Measurements from ENCODE around the gene NRM. TPM values are rescaled to one million over a fixed set of nuclear protein-coding genes. Genes with fewer than 3 reads are reported as not detected.

The NRM gene
- total and polyA plus RNA-seq, 2 of the 13 experiments (the other 11 are each of a cell fraction or from before 2014, with no cell fraction given) = 12.5 to 16.0 TPM

- TF ChIP-seq HNRNPL (IDR thresholded peaks at IDR 0.05; ENCODE audit: low read depth, low read length) = 0 out of 2 replicates have a peak, but pooled peaks have one; percentile 47
- TF ChIP-seq SOX5 (CRISPR knock-in tag; IDR thresholded peaks at IDR 0.05; ENCODE audit: borderline replicate concordance) = peak; percentile 45; the same call in 1 of the 2 replicates
- peak; percentile 22; the same call in 1 of the 2 replicates for TF ChIP-seq ZNF614 (CRISPR knock-in tag; IDR thresholded peaks at IDR 0.05; ENCODE audit: borderline replicate concordance)
- TF ChIP-seq ZNF550 (CRISPR knock-in tag; IDR thresholded peaks at IDR 0.05; ENCODE audit: borderline replicate concordance) = no peak
- peak; percentile 47; the same call in 1 of the 2 replicates for TF ChIP-seq ZNF281 (CRISPR knock-in tag; IDR thresholded peaks at IDR 0.05; ENCODE audit: borderline replicate concordance)
- TF ChIP-seq PPARG (CRISPR knock-in tag; conservative IDR thresholded peaks at IDR 0.05) = peak; percentile 71; the same call in 1 of the 2 replicates
- TF ChIP-seq HDAC1 (CRISPR knock-in tag; IDR thresholded peaks at IDR 0.05) = peak; percentile 46; the same call in 1 of the 2 replicates
- no peak for TF ChIP-seq ZFP1 (CRISPR knock-in tag; IDR thresholded peaks at IDR 0.05)
- TF ChIP-seq ZNF33A (CRISPR knock-in tag; IDR thresholded peaks at IDR 0.05; ENCODE audit: borderline replicate concordance) = peak; percentile 48; the same call in 1 of the 2 replicates
- TF ChIP-seq CEBPB (IDR thresholded peaks at IDR 0.05; ENCODE audit: borderline replicate concordance, low read depth, low read length) = no peak
- TF ChIP-seq ZMYM3 (CRISPR knock-in tag; IDR thresholded peaks at IDR 0.05) = no peak
- TF ChIP-seq ZNF326 (CRISPR knock-in tag; IDR thresholded peaks at IDR 0.05; ENCODE audit: borderline replicate concordance) = peak; percentile 40; the same call in 1 of the 2 replicates
- no peak for TF ChIP-seq ARNT (IDR thresholded peaks at IDR 0.05)
- TF ChIP-seq CSRNP1 (CRISPR knock-in tag; IDR thresholded peaks at IDR 0.05) = 0 out of 2 replicates have a peak, but pooled peaks have one; percentile 32
- no peak for TF ChIP-seq GTF2F1 (IDR thresholded peaks at IDR 0.05; ENCODE audit: low read length)
- peak; percentile 83; the same call in 2 of the 3 replicates for TF ChIP-seq MXI1 (IDR thresholded peaks at IDR 0.05; ENCODE audit: borderline replicate concordance, low read depth, low read length)
- no peak for TF ChIP-seq ZNF414 (CRISPR knock-in tag; IDR thresholded peaks at IDR 0.05)
- no peak for TF ChIP-seq ZNF775 (CRISPR knock-in tag; IDR thresholded peaks at IDR 0.05; ENCODE audit: borderline replicate concordance)
- 0 out of 2 replicates have a peak, but pooled peaks have one; percentile 7 for TF ChIP-seq TCF7 (IDR thresholded peaks at IDR 0.05; ENCODE audit: low read depth)
- TF ChIP-seq FOSL2 (CRISPR knock-in tag; IDR thresholded peaks at IDR 0.05) = peak; percentile 45; the same call in 1 of the 2 replicates
- no peak for TF ChIP-seq RBAK (CRISPR knock-in tag; IDR thresholded peaks at IDR 0.05)
- peak; percentile 22; the same call in 1 of the 2 replicates for TF ChIP-seq MED1 (CRISPR knock-in tag; IDR thresholded peaks at IDR 0.05)
- peak; percentile 26; the same call in 1 of the 2 replicates for TF ChIP-seq MEIS1 (CRISPR knock-in tag; IDR thresholded peaks at IDR 0.05; ENCODE audit: borderline replicate concordance)
- 0 out of 2 replicates have a peak, but pooled peaks have one; percentile 14 for TF ChIP-seq SOX13 (IDR thresholded peaks at IDR 0.05)
- TF ChIP-seq SOX13 (CRISPR knock-in tag; conservative IDR thresholded peaks at IDR 0.05 in 1 of 2, IDR thresholded peaks at IDR 0.05 in 1 of 2) = peak in 1 of 2 experiments; percentile 75; a peak in 2 of 4 replicates
- TF ChIP-seq ZNF773 (CRISPR knock-in tag; IDR thresholded peaks at IDR 0.05; ENCODE audit: borderline replicate concordance) = no peak
These were observed 31.7 kb upstream of the NRM start (continued) for GRCh38 chr6:30722280-30723112.

All from HepG2 (cell line).